Activated CD8-positive, alpha-beta memory T cell treated with anti-CD3 and anti-CD28 coated beads, Interleukin-2, amount 50 U/mL, for 24 hours (primary cell): ENCODE measurements around the gene SPATA17.
A peak's percentile ranks its signal among the peaks of the same experiment; 100 is the strongest.
"Not testable (repeated sequence)": the region's sequence is repeated elsewhere in the genome, so short reads cannot be mapped to it uniquely, and the experiment has no call there.

Experiments
- DNase-seq: peaks from one replicate; pipeline ENCODE4 v3.0.0-alpha.2; 2020; ENCODE audit errors: extremely low read depth

The SPATA17 gene

DNA sequence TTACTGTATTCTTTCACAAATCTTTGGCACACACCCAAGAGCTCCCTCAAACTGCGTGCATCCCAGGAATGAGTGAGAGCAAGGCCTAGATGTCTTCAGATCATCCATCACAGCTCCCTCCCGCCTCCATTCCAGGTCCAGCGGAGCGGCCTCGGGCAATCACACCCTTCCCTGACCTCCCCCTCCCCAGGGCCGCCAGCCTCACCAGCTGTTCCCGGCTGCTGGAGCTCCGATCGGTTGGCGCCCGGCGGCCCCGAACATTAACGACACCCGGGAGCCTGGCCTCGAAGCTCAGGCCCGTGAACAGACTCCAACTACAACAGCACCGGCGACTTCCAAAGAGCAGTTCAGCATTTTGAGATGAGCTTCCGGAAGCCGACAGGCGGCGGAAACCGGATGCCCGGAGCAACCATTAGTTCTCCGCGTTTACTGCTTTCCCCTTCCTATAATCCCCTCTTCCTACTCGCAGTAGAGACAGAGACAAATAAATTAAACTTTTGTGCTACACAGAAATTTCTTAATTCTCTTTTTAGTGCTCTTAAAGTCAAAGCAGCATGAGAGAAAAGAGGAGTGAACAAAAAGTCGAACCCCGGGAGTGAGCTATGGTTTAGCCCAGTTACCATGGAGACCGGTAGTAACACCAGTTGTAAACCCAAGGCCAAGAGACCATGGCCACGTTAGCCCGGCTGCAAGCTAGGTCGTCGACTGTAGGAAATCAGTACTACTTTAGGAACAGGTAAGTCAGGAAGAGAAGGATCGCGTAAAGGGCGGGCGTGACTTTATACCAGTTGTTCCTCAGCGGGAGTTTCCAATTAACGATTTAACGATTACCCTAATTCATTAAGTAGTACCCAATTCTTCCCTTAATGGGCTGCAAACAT, at the start of gene SPATA17, which contains the start of gene GPATCH2:
TSS of gene SPATA17 (plus strand) at position 634 of the 881 bp plus-strand sequence. CDS start at position 669, 35 bp downstream.
TSS of gene GPATCH2 (minus strand) at position 380 of the 881 bp plus-strand sequence. CDS start at position 261, 119 bp downstream.
- DNase-seq, result peak; percentile 48

DNA sequence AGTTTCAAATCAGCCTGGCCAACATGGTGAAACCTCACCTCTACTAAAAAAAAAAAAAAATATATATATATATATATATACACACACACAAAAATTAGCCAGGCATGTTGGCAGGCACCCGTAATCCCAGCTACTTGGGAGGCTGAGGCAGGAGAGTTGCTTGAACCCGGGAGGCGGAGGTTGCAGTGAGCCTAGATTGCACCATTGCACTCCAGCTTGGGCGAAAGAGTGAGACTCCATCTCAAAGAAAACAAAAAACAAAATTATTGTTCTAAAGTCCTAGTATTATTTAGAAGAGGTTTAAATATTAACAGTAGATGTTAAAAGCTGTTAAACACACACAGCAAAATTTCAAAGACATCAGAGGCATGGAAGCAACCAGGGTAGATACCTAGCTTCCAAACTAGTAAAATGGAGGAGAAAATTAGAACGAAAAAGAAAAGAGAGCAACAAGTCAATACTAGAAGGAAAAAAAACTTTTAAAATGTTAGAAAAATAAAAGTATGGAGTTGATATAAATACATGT, 46.8 kb upstream of the SPATA17 start:
- DNase-seq, result not testable (repeated sequence)

GRCh38 chr1:217585577-217585976, 45.6 kb upstream of the SPATA17 start:
- DNase-seq, result no peak

- DNase-seq, result no peak
Measured at GRCh38 chr1:217586586-217586985, 44.6 kb upstream of the SPATA17 start.

- DNase-seq, result no peak
Measured at GRCh38 chr1:217590598-217590997, 40.5 kb upstream of the SPATA17 start.

GRCh38 chr1:217599154-217599553, 32.0 kb upstream of the SPATA17 start:
- no peak for DNase-seq

GRCh38 chr1:217602380-217602779, 28.8 kb upstream of the SPATA17 start:
- DNase-seq, result no peak

DNA sequence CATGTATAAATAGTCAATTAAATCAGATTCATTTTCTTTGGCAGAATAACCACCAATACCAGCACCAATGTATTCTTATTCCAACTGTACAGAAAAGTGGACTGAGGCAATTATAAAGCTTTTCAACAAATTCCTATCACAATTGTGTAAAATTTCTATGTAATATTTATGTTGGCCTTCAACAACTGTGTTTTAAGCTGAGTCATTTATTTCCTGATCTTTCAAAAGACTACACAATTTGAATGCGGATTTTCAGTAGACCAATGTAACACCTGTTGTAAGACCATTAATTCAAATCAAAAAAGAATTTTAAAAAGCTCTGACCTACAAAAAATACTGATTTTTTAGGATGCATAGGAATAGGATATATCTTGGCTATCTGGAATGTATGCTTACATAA, 25.8 kb upstream of the SPATA17 start:
- DNase-seq, result no peak

- no peak for DNase-seq
Measured at GRCh38 chr1:217614200-217614712, 16.9 kb upstream of the SPATA17 start.

DNA sequence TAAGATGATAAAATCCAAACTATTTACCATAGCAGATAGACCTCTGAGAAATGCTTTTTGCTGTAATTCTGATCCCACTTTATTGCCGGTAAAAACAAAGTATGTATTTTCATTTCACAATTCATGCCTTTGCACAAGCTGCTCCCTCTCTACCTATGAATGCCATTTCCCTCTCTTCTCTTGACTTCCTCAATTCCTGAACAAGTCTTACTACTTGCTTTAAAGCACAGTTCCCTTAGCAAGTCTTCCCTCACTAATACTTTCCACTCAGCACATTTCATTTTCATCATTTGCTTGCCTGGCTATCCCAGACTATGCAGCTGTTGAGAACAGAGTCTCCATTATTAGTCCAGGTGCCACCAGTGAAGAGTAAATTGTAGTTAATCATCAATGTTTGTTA, 14.0 kb upstream of the SPATA17 start:
- no peak for DNase-seq

DNA sequence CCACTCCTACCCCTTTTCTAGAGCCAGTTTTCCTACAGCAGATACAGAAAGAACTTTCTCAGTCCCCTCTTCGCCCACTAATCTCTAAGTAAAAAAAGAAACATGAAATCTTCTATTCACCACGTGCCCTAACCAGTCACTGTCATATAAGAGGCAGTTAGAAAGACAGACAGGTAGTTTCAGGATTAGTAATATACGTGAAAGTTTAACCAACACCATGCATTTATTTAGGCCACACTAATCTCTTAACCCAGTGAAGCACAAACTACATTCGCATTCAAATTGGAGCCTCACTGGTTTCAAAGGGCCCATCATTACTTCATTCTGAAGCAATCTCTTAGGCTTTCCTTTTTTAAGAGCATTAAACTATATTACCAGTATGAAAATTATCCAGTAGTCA, 10.3 kb upstream of the SPATA17 start:
- no peak for DNase-seq

- no peak for DNase-seq
Measured at GRCh38 chr1:217622042-217622441, 9.1 kb upstream of the SPATA17 start.

DNA sequence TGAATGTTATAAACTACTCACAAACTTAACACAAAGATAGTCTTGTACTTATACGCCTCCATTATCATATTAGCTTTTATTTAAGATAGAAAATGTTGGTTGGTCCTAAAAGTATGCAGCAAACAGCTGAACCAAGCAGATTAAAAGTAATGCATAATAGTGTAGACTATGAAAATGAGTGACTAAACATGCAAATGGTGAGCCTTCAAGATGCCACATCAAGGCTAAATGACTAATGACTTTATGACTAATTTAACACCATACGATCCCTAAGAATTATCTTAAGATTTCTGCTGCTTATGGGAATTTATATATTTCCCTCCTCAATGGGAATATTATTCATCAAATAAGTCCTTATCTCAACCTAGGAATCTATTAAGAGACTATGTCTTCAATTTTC, 4.8 kb upstream of the SPATA17 start:
- no peak for DNase-seq

GRCh38 chr1:217627431-217627830, 3.7 kb upstream of the SPATA17 start:
- DNase-seq, result no peak

DNA sequence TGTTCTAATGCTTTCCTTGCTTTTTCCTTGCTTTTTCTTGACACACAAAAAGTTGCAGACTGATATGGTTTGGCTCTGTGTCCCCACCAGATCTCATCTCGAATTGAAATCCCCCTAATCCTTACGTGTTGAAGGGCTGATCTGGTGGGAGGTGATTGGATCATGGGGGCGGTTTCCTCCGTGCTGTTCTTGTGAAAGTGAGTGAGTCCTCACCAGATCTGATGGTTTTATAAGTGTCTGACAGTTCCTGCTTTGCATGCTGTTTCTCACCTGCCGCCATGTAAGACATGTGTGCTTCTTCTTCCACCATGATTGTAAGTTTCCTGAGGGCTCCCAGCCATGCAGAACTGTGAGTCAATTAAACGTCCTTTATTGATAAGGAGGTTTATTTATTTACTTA, 11.3 kb downstream of the SPATA17 start:
- DNase-seq, result no peak

GRCh38 chr1:217647791-217648190, 16.6 kb downstream of the SPATA17 start:
- DNase-seq, result no peak

DNA sequence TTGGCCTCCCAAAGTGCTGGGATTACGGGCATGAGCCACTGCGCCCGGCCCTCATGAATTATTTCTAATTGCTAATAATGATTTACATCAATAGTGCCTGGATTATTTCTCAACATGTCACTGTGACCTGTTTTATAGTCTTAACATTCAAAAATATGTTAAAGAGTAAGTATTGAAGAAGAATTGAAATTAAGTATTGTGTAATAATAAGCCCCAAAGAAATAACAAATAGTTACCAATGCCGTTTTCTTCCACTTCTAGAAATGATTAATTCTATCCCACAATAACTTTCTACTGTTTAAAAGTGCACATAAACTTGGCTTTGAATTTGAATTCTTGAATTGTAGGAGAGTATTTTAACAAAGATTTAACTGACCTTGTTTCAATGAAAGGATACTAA, 19.5 kb downstream of the SPATA17 start:
- no peak for DNase-seq

DNA sequence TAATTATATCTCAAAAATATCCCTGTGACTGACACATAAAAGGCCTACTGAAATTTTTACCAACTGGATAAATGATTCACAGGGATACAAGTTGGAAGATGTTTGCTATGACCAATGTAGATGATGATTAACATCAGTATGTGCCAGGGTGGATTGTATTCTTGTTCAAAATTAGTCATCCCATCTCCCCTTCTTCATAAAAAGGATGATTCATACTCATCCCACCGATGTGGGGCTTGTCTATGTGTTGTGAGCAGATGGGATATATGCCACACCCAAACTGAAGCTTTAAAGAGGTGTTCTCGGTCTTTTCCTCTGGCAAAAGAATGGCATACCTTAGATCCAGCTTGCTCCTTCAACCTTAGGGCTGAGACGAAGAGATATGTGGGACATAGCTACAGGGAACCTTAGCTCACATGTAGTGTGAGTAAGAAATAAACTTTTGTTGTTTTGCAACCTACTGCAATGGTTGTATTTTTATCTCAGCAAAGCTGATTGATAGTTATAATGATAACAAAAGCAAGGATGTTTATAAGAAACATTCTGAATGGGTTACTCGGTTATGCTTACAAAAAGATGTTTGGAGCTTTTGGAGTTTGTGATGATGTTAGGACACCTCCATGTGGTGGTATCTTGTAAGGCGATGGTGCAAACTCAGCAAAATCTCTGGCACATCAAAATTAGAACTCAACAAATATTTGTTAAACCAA, 29.4 kb downstream of the SPATA17 start:
- DNase-seq, result no peak

DNA sequence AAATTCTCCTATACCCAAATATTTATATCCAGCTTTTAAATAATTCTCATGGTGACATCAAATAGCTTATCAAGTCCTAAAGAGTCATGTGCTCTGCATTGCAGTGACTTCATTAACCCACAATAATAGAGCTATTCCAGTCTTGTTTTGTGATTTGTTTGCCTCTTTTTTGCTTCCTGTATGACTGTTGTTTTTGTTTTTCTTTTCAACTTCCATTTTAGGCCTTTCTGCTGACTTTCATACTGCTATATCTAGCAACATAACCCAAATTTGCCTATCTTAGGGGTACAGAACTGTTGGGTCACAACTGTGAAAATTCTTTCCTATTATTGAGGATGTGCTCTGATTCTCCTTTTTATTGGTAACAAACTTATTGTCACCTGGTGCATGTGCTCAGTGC, 30.3 kb downstream of the SPATA17 start:
- DNase-seq, result no peak

DNA sequence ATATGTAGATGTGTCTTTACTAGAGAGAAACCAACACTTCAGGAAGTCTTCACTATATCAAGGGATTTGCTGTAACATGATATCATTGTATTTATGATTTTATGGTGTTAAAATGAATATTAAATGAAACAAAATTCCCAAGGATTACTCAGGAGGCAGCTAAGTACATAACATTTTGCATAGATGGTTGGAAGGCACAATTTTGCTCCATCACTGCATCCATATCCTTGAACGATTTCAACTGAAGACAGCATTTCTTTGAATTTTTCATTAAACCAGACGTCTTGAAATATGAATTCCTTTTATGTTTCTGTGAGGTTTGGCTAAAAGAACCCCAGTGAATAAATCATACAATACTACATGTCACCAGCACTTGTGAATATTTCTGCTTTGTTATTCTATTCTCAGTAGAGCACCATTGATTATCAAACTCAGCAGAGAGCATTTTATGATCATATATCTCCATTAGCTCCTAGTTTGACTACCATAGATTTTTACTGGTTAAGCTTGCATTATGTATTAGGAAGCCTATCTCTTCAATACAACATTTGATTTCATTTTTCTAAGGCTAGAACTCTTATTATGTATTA, 37.3 kb downstream of the SPATA17 start:
- no peak for DNase-seq

DNA sequence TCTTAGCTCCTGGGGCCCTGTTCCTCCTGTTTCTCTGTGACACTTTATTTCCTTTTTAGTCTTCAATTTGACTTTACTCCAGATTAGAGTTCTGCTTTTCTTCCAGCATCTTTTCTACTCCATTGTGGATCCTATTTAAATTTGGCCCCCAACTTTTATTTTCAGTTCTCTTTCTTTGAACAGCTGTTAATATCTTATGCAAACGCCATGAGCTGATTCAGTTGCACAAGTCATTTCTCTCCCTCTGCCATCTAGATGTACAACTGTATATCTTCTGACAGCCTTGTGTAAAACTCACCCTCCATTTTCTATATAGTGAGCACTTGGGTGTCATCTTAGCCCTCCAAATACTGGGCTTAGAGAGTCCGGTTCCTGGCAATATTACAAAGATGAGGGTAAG, 42.2 kb downstream of the SPATA17 start:
- no peak for DNase-seq
